Liver (tissue), 9 donors: ENCODE measurements around the gene DHCR24. TPM values are rescaled to one million over a fixed set of nuclear protein-coding genes. Genes with fewer than 3 reads are reported as not detected.

Experiments used
- DNase-seq: peaks from one replicate; pipeline ENCODE4 v3.0.0-alpha.2; 2017; ENCODE audit warnings: low spot score
- H3K27ac ChIP-seq, 2 donors: one replicate each; pipeline ENCODE4 v1.7.0; 2013; ENCODE audit warnings: inconsistent platforms in 2 of 2, low read length in 2 of 2, control low read depth in 1 of 2, low read depth in 1 of 2, mild to moderate bottlenecking in 1 of 2
- H3K27me3 ChIP-seq, 4 donors: one replicate each; pipeline versions ENCODE4 v1.6.1 to v1.7.0; 2013; ENCODE audit warnings: low read length in 3 of 4, inconsistent platforms in 1 of 4, mild to moderate bottlenecking in 1 of 4, moderate library complexity in 1 of 4; ENCODE audit not compliant: control insufficient read depth in 4 of 4, insufficient read depth in 4 of 4
- H3K36me3 ChIP-seq, 4 donors: one replicate each; pipeline versions ENCODE4 v1.6.1 to v1.7.0; 2013; ENCODE audit warnings: low read length in 3 of 4, mild to moderate bottlenecking in 3 of 4, low read depth in 1 of 4, moderate library complexity in 1 of 4; ENCODE audit not compliant: control insufficient read depth in 4 of 4, insufficient read depth in 3 of 4
- H3K4me1 ChIP-seq, 4 donors: one replicate each; pipeline versions ENCODE4 v1.6.1 to v1.7.0; 2013; ENCODE audit warnings: low read length in 3 of 4, mild to moderate bottlenecking in 3 of 4, moderate library complexity in 1 of 4; ENCODE audit not compliant: control insufficient read depth in 4 of 4, insufficient read depth in 4 of 4
- H3K4me3 ChIP-seq, 3 donors: one replicate each; pipeline versions ENCODE4 v1.6.1 to v1.7.0; 2013; ENCODE audit warnings: low read length in 3 of 3, control low read depth in 1 of 3, low read depth in 1 of 3, mild to moderate bottlenecking in 1 of 3
- H3K9ac ChIP-seq, 2 donors: one replicate each; pipeline ENCODE4 v1.7.0; 2013; ENCODE audit warnings: low read length in 2 of 2, mild to moderate bottlenecking in 2 of 2, moderate library complexity in 2 of 2, control low read depth in 1 of 2, low read depth in 1 of 2
- H3K9me3 ChIP-seq, 4 donors: one replicate each; pipeline versions ENCODE4 v1.6.1 to v1.7.0; 2013; ENCODE audit warnings: low read length in 3 of 4; ENCODE audit not compliant: control insufficient read depth in 4 of 4
- ATF3 ChIP-seq: IDR thresholded peaks from 2 replicates; pipeline ENCODE4 v1.6.1; 2016; ENCODE audit warnings: antibody characterized with exemption
- CTCF ChIP-seq: fragments of 150-350 bp; IDR thresholded peaks from 2 replicates; pipeline ENCODE4 v1.5.1; 2017; ENCODE audit warnings: improper control_type of control experiment, low read depth, low read length; ENCODE audit not compliant: missing input control
- EGR1 ChIP-seq, 2 donors: IDR thresholded peaks; 2 replicates each; pipeline ENCODE4 v1.6.1; 2016 to 2018; ENCODE audit warnings: antibody characterized with exemption in 2 of 2, low read depth in 2 of 2
- FOXA1 ChIP-seq: IDR thresholded peaks from 2 replicates; pipeline ENCODE4 v1.6.1; 2016; ENCODE audit warnings: antibody characterized with exemption
- FOXA2 ChIP-seq: IDR thresholded peaks from 2 replicates; pipeline ENCODE4 v1.6.1; 2016; ENCODE audit warnings: antibody characterized with exemption
- GABPA ChIP-seq, 2 donors: IDR thresholded peaks in 1 of 2; conservative IDR thresholded peaks in 1 of 2; 2 replicates each; pipeline ENCODE4 v1.6.1; 2016; ENCODE audit warnings: antibody characterized with exemption in 2 of 2, mild to moderate bottlenecking in 1 of 2, moderate library complexity in 1 of 2
- HNF4A ChIP-seq, 2 donors: conservative IDR thresholded peaks; 2 replicates each; pipeline ENCODE4 v1.6.1; 2016; ENCODE audit warnings: antibody characterized with exemption in 2 of 2, mild to moderate bottlenecking in 2 of 2
- HNF4G ChIP-seq: IDR thresholded peaks from 2 replicates; pipeline ENCODE4 v1.6.1; 2016; ENCODE audit warnings: antibody characterized with exemption
- JUND ChIP-seq, 2 donors: IDR thresholded peaks; 2 replicates each; pipeline ENCODE4 v1.6.1; 2016; ENCODE audit warnings: antibody characterized with exemption in 2 of 2
- MAX ChIP-seq: IDR thresholded peaks from 2 replicates; pipeline ENCODE4 v1.6.1; 2016; ENCODE audit warnings: antibody characterized with exemption
- NR2F2 ChIP-seq: IDR thresholded peaks from 2 replicates; pipeline ENCODE4 v1.6.1; 2016; ENCODE audit warnings: antibody characterized with exemption
- RAD21 ChIP-seq, 2 donors: IDR thresholded peaks; 2 replicates each; pipeline ENCODE4 v1.6.1; 2016; ENCODE audit warnings: antibody characterized with exemption in 2 of 2, mild to moderate bottlenecking in 2 of 2
- REST ChIP-seq: IDR thresholded peaks from 2 replicates; pipeline ENCODE4 v1.6.1; 2016; ENCODE audit warnings: antibody characterized with exemption, mild to moderate bottlenecking
- RXRA ChIP-seq, 2 donors: IDR thresholded peaks; 2 replicates each; pipeline ENCODE4 v1.6.1; 2017 to 2018; ENCODE audit warnings: antibody characterized with exemption in 2 of 2, mild to moderate bottlenecking in 1 of 2
- SP1 ChIP-seq: IDR thresholded peaks from 2 replicates; pipeline ENCODE4 v1.6.1; 2018; ENCODE audit warnings: antibody characterized with exemption, mild to moderate bottlenecking
- TAF1 ChIP-seq: conservative IDR thresholded peaks from 2 replicates; pipeline ENCODE4 v1.6.1; 2016; ENCODE audit warnings: antibody characterized with exemption, mild to moderate bottlenecking
- YY1 ChIP-seq: IDR thresholded peaks from 2 replicates; pipeline ENCODE4 v1.6.1; 2016; ENCODE audit warnings: antibody characterized with exemption, mild to moderate bottlenecking
- ZBTB33 ChIP-seq: IDR thresholded peaks from 2 replicates; pipeline ENCODE4 v1.6.1; 2016; ENCODE audit warnings: antibody characterized with exemption
- WGBS: extraction: QIAGEN DNeasy Blood & Tissue Kit; methylation state at CpG from one replicate; pipeline ENCODE4 v1.1.7; 2013; 5-methylcytosine and 5-hydroxymethylcytosine counted together
- polyA plus RNA-seq, 2 donors: library from polyadenylated mRNA; stranded (reverse) in 1 of 2; unstranded in 1 of 2; fragments of 200-250 nt in 1 of 2; fragments of >200 nt in 1 of 2; fragmentation: Nextera tagmentation in 1 of 2; extraction: Ambion mirVana in 1 of 2; gene quantifications; one replicate each; pipeline versions ENCODE4 v1.2.1 to v1.2.3, GENCODE V29; 2013 to 2015
- total RNA-seq, 2 donors: library from RNA; depleted of rRNA; stranded (reverse); fragments of >200 nt; gene quantifications; one replicate each; pipeline ENCODE4 v1.2.3, GENCODE V29; 2014
- donor health status: healthy.
- donor health status: healthy.
- donor health status: healthy.
- donor health status: healthy.
- donor health status: healthy.

The DHCR24 gene
- total and polyA plus RNA-seq, 4 donors = 271 to 815 (median 600) TPM

- no peak overlapping the region for H3K9ac ChIP-seq
- H3K36me3 ChIP-seq = peaks cover 30 to 82% (median 70%) of the 10 kb centered on the region in 4 donors
- no peak for DNase-seq
- H3K4me3 ChIP-seq = no peak overlapping the region
- TF ChIP-seq JUND (IDR thresholded peaks at IDR 0.05) (no peak), RAD21 (IDR thresholded peaks at IDR 0.05) (no peak), SP1 (no peak), REST (no peak), GABPA (IDR thresholded peaks at IDR 0.05 in 1 of 2, conservative IDR thresholded peaks at IDR 0.05 in 1 of 2) (no peak), MAX (no peak), RXRA (IDR thresholded peaks at IDR 0.05) (no peak), CTCF (no peak), HNF4G (no peak), ATF3 (no peak), EGR1 (IDR thresholded peaks at IDR 0.05; ENCODE audit: low read depth in 2 of 2) (no peak), HNF4A (conservative IDR thresholded peaks at IDR 0.05) (no peak), YY1 (no peak), ZBTB33 (no peak)
- H3K9me3 ChIP-seq = no peaks in the 10 kb centered on the region
- WGBS = 94% methylated on average over 9 of the region's 9 CpGs
- H3K27ac ChIP-seq = no peak overlapping the region
- H3K4me1 ChIP-seq = peaks cover 0 to 21% (median 10%) of the 10 kb centered on the region in 4 donors
- H3K27me3 ChIP-seq = no peaks in the 10 kb centered on the region
These were observed 35.6 kb downstream of the DHCR24 start for GRCh38 chr1:54851406-54851805.

- no peak overlapping the region for H3K27ac ChIP-seq
- no peak overlapping the region for H3K9ac ChIP-seq
- H3K4me3 ChIP-seq = no peak overlapping the region
- H3K9me3 ChIP-seq = no peaks in the 10 kb centered on the region
- DNase-seq = no peak
- H3K4me1 ChIP-seq = peaks cover 0 to 16% (median 5%) of the 10 kb centered on the region in 4 donors
- H3K27me3 ChIP-seq = no peaks in the 10 kb centered on the region
- WGBS = 88% methylated on average over 9 of the region's 9 CpGs
- peaks cover 30 to 77% (median 70%) of the 10 kb centered on the region in 4 donors for H3K36me3 ChIP-seq
- TF ChIP-seq REST = no peak
- no peak for TF ChIP-seq NR2F2
- no peak for TF ChIP-seq MAX
- no peak for TF ChIP-seq TAF1
- no peak for TF ChIP-seq RAD21 (IDR thresholded peaks at IDR 0.05)
- no peak for TF ChIP-seq EGR1 (IDR thresholded peaks at IDR 0.05; ENCODE audit: low read depth in 2 of 2)
- TF ChIP-seq ATF3 = no peak
- no peak for TF ChIP-seq HNF4G
- no peak for TF ChIP-seq HNF4A (conservative IDR thresholded peaks at IDR 0.05)
- TF ChIP-seq ZBTB33 = no peak
- no peak for TF ChIP-seq RXRA (IDR thresholded peaks at IDR 0.05)
- TF ChIP-seq FOXA1 = no peak
- TF ChIP-seq FOXA2 = no peak
These were observed 36.3 kb downstream of the DHCR24 start for GRCh38 chr1:54850737-54851136.
